Pulmonary artery endothelial cell (primary cell): ENCODE measurements around the gene MYMX. TPM values are rescaled to one million over a fixed set of nuclear protein-coding genes. Genes with fewer than 3 reads are reported as not detected.
"Not testable (repeated sequence)": the region's sequence is repeated elsewhere in the genome, so short reads cannot be mapped to it uniquely, and the experiment has no call there.

ENCODE experiments used
- DNase-seq: peaks from one replicate; pipeline ENCODE4 v3.0.0-alpha.2; 2011; ENCODE audit warnings: low read depth, low spot score
- total RNA-seq: library from RNA; depleted of rRNA; stranded (reverse); fragments of >200 nt; gene quantifications from 2 replicates; pipeline ENCODE4 v1.2.3, GENCODE V29; 2014

MYMX gene
- total RNA-seq, 1 donor from 2014 or later: 0.13 TPM

- no peak for DNase-seq
Measured at GRCh38 chr6:44219815-44220784, 3.4 kb downstream of the MYMX start.

- no peak for DNase-seq
Measured at GRCh38 chr6:44220913-44221290, 4.2 kb downstream of the MYMX start.

DNA sequence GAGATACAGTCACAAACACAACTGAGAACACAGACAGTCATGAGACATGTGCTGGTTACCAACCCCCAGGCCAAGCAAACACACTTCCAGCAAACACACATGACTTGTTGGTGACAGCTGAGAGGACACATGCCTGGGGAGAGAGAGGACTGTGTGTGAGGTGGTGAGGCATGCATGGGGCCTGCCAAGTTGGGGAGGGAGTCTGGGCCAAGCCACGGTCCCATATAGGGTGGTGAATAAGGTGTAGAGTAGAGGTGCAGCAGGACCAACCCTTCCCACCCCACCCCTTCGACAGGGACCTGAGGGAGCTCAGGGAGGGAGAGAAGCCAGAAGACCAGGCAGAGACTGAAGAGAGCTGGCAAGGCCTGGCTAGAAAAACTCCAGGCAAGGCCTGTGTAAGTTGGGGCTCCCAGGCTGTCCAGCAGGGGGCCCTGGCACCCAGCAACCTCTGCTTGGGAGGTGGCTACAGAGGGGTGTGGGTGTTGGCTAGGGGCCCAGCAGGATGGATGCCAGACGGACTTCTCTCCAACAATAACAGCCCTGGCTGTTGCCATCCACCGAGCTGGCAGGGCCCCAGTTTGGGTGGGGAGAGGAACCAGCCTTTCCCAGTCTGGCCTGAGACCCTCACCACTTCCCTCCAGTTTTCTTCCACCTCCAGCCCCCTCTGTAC lies 4.7 kb downstream of the MYMX start:
- peak; percentile 81 for DNase-seq

DNA sequence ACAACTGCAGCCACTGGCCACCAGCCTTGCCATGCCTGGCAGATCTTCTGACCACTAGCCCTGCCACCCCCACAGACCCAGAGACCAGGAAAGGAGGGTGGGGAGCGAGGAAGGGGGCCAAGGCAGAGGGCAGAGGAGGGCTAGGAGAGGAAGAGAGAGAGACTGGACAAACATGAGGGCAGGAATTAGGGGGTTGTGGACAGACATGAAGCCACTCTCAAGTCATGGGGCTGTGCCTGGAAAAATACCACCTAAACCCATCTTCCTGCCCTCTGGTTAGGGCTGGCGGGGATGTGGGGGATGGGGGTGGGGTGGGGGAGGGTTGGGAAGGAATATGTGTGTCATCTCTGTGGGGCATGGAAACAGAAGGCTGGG lies 5.2 kb downstream of the MYMX start:
- DNase-seq: no peak

DNA sequence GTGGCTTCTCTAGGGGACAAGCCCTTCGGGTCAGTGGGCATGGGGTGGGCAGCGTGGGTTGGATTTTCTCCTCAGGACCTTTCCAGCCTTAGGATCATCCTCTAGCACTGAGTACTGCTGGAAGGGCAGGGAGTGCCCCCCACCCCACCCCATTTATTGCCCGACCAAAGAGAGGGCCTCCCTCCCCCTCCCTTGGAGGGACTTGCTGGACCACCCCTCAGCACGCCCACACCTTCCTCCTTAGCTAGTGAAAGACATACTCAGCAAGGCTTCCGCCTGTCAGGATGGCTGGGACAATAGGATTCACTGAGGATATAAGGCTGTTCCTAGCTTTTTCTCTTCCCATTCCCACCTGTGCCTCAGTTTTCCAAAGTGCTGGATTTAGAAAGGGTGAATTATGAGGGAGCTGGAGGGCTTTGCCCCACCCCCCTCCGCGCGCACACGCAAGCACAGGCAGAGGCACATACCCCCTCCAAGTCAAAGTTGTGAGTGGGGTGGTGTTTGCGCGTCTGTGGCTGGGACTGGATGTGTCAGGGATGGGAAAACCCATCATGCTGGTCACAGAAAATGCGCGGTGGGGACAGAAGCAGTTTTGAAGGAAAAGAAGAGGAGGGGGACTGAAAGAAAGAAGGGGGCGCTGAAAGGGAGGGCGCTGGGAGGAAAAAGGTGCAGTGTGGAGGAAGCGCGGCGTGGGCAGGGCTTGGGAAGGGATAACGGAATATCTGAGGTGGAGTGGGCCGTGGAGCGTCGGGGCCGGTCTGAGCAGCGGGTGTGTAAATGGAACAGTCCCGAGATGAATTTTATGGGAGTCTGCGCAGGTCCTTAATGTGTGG lies 6.0 kb downstream of the MYMX start:
- DNase-seq: no peak

GRCh38 chr6:44223319-44224028 lies 6.7 kb downstream of the MYMX start, which contains the start of gene SLC29A1:
TSS of gene SLC29A1 (plus strand) at chr6:44223595. CDS start at chr6:44227314, 3,719 bp downstream.
- DNase-seq: no peak

GRCh38 chr6:44224029-44224964 lies 7.6 kb downstream of the MYMX start:
- DNase-seq: no peak

- DNase-seq: no peak
Measured at GRCh38 chr6:44224965-44225305, 8.2 kb downstream of the MYMX start.

- no peak for DNase-seq
Measured at GRCh38 chr6:44225579-44226325, 9.0 kb downstream of the MYMX start.

DNA sequence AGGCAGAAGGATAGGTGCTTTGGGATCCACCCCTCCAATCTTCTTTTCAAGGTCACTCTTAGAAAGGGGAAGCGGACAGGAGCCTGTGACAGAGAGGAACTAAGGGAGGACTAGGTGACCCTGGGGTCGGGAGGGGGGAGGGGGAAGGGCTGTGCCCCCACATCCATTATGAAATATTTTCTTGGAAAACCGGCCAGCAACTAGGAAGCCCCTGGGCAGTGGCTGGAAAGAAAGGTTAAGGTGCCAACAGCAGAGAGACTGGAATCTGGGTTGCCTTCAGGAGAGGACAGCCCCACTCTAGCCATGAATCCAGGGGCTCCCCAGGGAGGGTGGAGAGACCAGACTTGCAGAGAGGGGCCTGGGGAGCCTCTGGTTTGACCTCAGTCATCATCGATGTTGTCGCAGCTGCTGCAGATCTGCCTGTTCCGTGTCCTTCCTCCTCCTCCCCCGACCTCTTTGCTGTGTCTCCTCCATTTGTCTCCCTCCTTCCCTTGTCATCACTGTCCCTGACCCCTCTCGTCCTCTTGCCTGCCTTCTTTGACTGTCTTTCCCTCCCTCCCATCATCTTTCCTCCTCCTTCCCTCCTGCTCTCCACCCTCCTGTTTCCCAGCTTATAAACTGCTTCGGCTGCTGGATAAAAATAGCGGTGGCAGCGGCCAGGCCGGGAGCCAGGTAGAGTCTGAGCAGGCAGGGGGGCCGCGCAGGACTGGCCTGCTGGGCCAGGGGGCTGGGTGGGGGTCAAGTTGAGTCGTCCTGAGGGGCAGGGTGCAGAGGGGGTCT lies 9.8 kb downstream of the MYMX start:
- no peak for DNase-seq

DNA sequence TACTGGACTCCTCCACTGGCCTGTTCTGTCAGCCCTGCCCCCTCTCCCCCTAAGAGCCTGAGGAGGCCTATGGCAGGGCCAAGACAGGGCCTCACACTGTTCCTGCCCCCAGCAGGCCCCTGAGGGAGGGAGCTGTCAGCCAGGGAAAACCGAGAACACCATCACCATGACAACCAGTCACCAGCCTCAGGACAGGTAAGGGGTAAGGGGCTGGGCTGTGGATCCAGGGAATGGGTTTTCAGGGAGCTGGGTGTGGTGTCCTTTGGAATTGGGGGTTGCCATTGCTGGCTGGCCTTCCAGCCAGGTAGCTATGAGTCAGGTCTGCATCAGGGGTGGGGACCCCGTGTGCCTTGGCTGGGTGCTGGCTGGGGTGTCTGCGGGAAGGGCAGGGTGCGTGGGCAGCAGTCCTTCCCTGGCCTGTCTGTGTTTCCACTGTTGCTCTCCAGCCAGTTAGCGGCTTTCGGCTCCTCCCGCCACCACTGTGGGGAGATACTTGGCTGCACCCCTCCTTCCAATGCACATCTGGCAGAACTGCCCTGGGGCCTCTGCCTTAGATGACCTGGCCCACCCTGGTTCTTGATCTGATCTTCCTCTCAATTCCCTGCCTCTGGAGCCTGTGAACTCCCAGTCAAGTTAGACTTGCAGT lies 10.5 kb downstream of the MYMX start:
- DNase-seq: no peak

- no peak for DNase-seq
Measured at GRCh38 chr6:44228031-44228430, 11.3 kb downstream of the MYMX start.

GRCh38 chr6:44228433-44228832 lies 11.7 kb downstream of the MYMX start:
- no peak for DNase-seq

GRCh38 chr6:44228836-44229235 lies 12.1 kb downstream of the MYMX start:
- no peak for DNase-seq

DNA sequence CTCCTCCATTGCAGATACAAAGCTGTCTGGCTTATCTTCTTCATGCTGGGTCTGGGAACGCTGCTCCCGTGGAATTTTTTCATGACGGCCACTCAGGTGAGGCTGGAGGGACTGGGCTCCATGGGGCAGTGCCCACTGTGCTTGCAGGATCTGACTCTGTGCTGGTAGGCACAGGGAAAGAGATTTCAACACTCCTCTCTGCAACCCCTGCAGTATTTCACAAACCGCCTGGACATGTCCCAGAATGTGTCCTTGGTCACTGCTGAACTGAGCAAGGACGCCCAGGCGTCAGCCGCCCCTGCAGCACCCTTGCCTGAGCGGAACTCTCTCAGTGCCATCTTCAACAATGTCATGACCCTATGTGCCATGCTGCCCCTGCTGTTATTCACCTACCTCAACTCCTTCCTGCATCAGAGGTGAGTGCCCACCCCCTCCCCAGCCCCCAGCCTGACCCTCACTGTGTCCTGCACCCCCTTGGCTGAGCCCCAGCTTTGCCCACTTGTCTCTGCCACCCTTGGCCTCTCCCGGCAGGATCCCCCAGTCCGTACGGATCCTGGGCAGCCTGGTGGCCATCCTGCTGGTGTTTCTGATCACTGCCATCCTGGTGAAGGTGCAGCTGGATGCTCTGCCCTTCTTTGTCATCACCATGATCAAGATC lies 12.8 kb downstream of the MYMX start:
- no peak for DNase-seq

- DNase-seq: no peak
Measured at GRCh38 chr6:44230034-44230675, 13.4 kb downstream of the MYMX start.

GRCh38 chr6:44231426-44231825 lies 14.7 kb downstream of the MYMX start:
- not testable (repeated sequence) for DNase-seq
